ENCODE results near the gene SKIC8. TPM values are rescaled to one million over a fixed set of nuclear protein-coding genes. Genes with fewer than 3 reads are reported as not detected.

The SKIC8 gene
- total RNA-seq, 1 donor from 2014 or later, result 46.0 TPM

DNA sequence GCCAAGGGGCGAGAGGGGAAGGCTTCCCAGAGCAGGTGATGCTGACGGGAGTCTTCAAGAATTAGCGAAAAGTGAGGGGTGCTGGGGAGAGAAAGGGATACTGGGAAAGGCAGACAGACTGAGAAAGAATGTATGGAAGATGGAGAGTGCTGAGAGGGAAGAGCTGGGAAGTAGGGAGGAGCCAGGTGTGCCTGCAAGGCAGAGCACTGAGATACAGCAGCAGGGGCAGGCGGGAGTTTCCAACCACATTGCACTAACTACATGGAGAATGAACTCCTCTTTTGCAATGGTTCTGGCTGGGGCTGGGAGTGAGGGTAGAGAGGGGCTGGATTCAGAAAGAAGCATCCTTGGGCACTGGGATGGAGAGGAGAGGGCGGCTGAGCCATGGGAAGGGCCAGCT is 24.7 kb upstream of the SKIC8 start:
- no peak overlapping the region for H3K4me3 Mint-ChIP-seq
- no peaks in the 10 kb centered on the region for H3K9me3 Mint-ChIP-seq
- no peaks in the 10 kb centered on the region for H3K4me1 Mint-ChIP-seq
- POLR2A ChIA-PET, result interaction anchor here (0.6 kb wide), 1 partner anchor 10 kb away, joined by 11 read pairs; no protein-coding TSS in a partner anchor
- no peaks in the 10 kb centered on the region for H3K36me3 Mint-ChIP-seq (ENCODE audit: low read depth)
- no peak for ATAC-seq (ENCODE audit: low read depth)
- peaks cover 2% of the 10 kb centered on the region for H3K27me3 Mint-ChIP-seq
- intact Hi-C loops (cut with micrococcal nuclease), result no loop called here
- no peak for DNase-seq
- no peak for TF ChIP-seq CTCF (IDR thresholded peaks at IDR 0.05)
- no peak overlapping the region for H3K27ac Mint-ChIP-seq
- CTCF ChIA-PET, result no interaction called here

DNA sequence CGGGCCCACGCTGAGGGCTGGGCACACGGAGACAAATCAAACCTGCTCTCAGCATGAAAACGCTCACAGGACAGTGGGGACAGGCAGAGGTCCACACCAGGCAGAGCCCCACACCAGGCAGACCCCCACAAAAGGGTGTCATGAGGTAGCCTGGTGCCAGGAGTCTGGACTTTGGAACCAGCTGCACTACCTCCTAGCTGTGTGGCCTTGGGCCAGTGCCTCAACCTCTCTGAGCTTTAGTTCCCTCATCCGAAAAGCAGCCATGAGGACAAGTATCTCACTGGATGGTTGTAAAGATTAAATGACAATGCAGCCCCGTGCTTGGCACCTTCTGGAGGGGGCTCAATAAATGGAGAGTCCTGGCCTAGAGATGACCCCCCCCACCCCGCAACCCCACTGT is 24.3 kb upstream of the SKIC8 start:
- Mint-ChIP-seq H3K27ac (no peak overlapping the region), H3K4me1 (no peaks in the 10 kb centered on the region), H3K36me3 (ENCODE audit: low read depth) (no peaks in the 10 kb centered on the region), H3K27me3 (peaks cover 2% of the 10 kb centered on the region), H3K4me3 (no peak overlapping the region), H3K9me3 (no peaks in the 10 kb centered on the region)
- ChIA-PET CTCF (interaction anchor here (0.9 kb wide), 1 partner anchor 14 kb away, joined by 3 read pairs; no protein-coding TSS in a partner anchor), POLR2A (no interaction called here)
- no peak for DNase-seq
- intact Hi-C loops (cut with micrococcal nuclease), result no loop called here
- no peak for ATAC-seq (ENCODE audit: low read depth)
- TF ChIP-seq CTCF (IDR thresholded peaks at IDR 0.05), result no peak

DNA sequence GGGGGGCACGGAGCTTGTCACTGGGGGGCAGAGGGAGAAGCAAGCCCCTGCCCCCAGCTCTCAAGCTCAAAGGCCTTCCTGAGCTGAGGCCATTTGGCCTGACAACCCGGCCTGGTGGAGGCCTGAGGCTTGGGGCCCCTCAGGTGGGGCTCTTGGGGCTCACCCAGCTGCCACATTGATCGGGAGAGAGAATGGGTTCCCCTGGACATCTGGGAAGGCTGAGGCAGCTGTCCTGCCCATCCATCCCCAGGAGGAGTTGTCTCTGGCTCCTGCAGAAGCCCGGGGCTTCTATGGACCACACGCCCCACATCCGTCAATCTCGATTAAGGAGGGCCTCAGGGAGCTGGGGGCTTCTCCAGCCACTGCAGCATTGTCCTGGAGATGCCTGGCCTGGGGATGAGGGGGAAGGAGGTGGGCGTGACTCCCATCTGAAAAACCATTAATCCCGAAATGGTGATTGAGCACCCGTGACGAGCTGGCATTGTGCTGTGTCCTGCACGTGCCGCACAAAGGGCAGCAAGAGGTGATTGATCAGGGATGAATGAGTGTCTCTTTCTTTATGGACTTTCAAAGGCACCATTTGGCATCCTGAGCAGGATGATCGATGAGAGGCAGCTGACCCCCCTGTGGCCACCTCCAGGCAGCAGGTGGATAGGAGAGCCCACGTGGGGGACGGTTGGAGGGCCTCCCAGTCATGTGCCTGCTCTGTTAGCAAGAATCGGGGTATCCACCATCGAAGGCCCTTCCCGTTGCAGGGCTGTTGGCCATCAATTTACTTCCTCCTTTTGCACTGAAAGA is 23.5 kb upstream of the SKIC8 start:
- Mint-ChIP-seq H3K9me3 (no peaks in the 10 kb centered on the region), H3K4me1 (no peaks in the 10 kb centered on the region), H3K4me3 (no peak overlapping the region), H3K36me3 (ENCODE audit: low read depth) (no peaks in the 10 kb centered on the region), H3K27ac (no peak overlapping the region), H3K27me3 (peaks cover 2% of the 10 kb centered on the region)
- intact Hi-C loops (cut with micrococcal nuclease), result no loop called here
- DNase-seq, result no peak
- ChIA-PET POLR2A (no interaction called here), CTCF (interaction anchor here (0.9 kb wide), 1 partner anchor 13 kb away, joined by 3 read pairs; no protein-coding TSS in a partner anchor)
- ATAC-seq (ENCODE audit: low read depth), result no peak
- TF ChIP-seq CTCF (IDR thresholded peaks at IDR 0.05), result no peak

- Mint-ChIP-seq H3K36me3 (ENCODE audit: low read depth) (no peaks in the 10 kb centered on the region), H3K27ac (no peak overlapping the region), H3K4me1 (no peaks in the 10 kb centered on the region), H3K4me3 (no peak overlapping the region), H3K27me3 (peaks cover 4% of the 10 kb centered on the region), H3K9me3 (no peaks in the 10 kb centered on the region)
- ATAC-seq (ENCODE audit: low read depth), result no peak
- POLR2A ChIA-PET, result no interaction called here
- DNase-seq, result no peak
- no peak for TF ChIP-seq CTCF (IDR thresholded peaks at IDR 0.05)
- CTCF ChIA-PET, result no interaction called here
- intact Hi-C loops (cut with micrococcal nuclease), result no loop called here
These were observed 22.8 kb upstream of the SKIC8 start for GRCh38 chr15:78322243-78322642.

- ChIA-PET POLR2A (no interaction called here), CTCF (no interaction called here)
- ATAC-seq (ENCODE audit: low read depth) (no peak), DNase-seq (no peak)
- no peak overlapping the region for H3K27ac Mint-ChIP-seq
- H3K27me3 Mint-ChIP-seq, result peaks cover 4% of the 10 kb centered on the region
- H3K36me3 Mint-ChIP-seq (ENCODE audit: low read depth), result no peaks in the 10 kb centered on the region
- H3K4me3 Mint-ChIP-seq, result no peak overlapping the region
- no peaks in the 10 kb centered on the region for H3K9me3 Mint-ChIP-seq
- intact Hi-C loops (cut with micrococcal nuclease), result no loop called here
- no peaks in the 10 kb centered on the region for H3K4me1 Mint-ChIP-seq
- TF ChIP-seq CTCF (IDR thresholded peaks at IDR 0.05), result no peak
These were observed 22.4 kb upstream of the SKIC8 start for GRCh38 chr15:78321786-78322185.

Data from activated B cell treated with CpG ODN at 0.5 μM for 24 hours (primary cell).